Hematopoietic multipotent progenitor cell treated with erythropoietin and hydrocortisone succinate and interleukin-3 and kit ligand, for 4 days (in vitro differentiated cells): ENCODE results near the gene SNX24.
"Not testable (repeated sequence)": the region's sequence is repeated elsewhere in the genome, so short reads cannot be mapped to it uniquely, and the experiment has no call there.

ENCODE experiments used
- DNase-seq: peaks from one replicate; pipeline ENCODE4 v3.0.0-alpha.2; 2015

The SNX24 gene

DNA sequence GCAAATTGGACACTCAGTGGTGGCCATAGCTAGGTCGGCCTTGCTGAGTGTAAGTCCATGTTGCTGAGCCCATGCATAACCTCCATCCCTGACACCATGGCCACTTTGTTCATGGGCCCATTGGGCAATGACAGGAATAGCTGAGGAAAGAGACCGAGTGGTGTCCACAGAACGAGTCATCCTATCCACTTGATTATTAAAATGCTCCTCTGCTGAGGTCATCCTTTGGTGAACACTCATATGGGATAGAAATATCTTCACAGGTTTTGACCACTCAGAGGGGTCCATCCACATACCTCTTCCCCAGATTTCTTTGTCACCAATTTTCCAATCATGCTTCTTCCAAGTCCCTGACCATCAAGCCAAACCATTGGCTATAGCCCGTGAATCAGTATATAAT, 127.5 kb downstream of the SNX24 start:
- DNase-seq = no peak

GRCh38 chr5:122973759-122974158, 128.3 kb downstream of the SNX24 start:
- not testable (repeated sequence) for DNase-seq

GRCh38 chr5:122974251-122974650, 128.8 kb downstream of the SNX24 start:
- not testable (repeated sequence) for DNase-seq

- DNase-seq = no peak
These were observed 131.9 kb downstream of the SNX24 start for GRCh38 chr5:122977319-122977718.

GRCh38 chr5:122978068-122978467, 132.7 kb downstream of the SNX24 start:
- no peak for DNase-seq

DNA sequence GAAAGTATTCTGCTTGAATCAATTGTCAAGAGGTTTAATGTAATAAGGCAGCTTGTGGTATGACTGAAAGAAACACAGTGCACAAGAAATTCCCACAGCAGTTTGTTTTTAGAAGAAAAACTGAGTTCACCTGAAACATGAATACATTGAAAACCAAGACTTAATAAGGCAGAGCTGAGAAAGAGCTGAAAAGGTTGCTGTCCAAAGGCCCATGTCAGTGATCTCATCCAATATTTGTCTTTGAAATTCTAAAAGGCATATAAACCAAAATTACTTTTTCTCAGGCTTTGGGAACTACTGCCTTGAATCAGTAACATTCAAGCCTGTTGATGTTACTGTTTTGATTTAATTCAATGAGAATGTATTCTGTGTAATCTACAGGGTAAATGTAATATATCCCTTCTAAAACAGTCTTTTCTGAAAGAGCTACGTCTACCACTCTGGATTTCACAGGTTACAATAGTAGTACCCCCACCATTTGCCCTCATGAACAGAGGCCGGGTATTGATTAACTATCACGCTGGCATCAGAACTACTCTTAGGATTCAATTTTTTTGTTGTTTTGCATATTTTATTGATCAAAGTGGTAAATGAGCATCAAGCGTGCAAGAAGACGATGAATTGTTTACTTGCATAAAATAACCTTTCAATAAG, 133.4 kb downstream of the SNX24 start:
- DNase-seq = no peak

GRCh38 chr5:122981846-122982245, 136.4 kb downstream of the SNX24 start:
- DNase-seq = no peak

GRCh38 chr5:122982376-122982775, 137.0 kb downstream of the SNX24 start:
- DNase-seq = no peak

DNA sequence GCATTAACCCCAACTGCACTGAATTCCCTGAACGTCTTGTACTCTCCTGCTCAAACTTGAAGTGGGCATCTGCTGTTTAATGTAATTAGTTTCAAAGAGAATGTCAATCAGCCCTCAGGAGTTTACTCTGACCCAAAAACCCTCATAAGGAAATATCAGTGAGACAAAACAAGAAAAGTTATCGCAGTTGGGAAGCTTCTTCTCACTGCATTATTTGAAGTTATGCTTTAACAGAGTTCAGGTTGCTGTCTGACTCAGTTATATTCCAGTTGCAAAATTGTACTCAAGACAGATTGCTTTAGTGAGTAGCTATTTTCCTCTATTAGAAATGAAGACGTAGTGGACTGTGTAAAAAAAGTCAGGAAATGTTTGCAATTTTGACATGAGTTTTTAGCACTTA, 139.0 kb downstream of the SNX24 start:
- no peak for DNase-seq

DNA sequence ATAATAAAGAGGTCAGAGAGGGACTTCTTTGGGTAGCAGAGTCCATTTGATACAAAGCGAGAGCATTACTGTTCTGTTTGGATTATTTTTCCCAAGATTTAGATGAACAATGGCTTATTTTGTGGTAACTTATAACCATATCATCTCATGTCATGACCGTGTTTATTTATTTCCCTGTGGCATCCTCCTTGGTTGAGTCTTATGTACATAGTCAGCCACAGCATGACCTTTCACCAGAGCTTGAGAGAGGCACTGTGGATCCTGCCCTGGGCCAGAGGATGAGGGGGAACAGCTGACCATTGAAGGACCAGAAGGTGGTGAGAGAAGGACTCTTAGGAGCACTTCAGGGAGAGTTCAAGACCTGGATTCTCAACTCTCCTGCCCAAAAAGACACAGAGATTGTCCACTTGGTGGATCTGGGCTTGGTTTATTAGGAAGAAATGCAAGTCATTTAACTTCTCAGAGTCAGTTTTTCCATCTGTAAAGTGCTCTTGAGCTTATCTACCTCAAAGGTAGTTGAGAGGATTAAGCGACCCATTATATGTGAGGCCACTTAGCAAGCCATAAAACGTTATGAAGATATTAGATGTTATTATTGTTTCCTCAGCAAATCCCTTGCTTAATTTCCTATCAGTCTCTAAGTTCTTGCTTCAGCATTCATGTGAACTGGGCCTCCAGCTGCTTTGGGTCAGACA, 139.7 kb downstream of the SNX24 start:
- no peak for DNase-seq

DNA sequence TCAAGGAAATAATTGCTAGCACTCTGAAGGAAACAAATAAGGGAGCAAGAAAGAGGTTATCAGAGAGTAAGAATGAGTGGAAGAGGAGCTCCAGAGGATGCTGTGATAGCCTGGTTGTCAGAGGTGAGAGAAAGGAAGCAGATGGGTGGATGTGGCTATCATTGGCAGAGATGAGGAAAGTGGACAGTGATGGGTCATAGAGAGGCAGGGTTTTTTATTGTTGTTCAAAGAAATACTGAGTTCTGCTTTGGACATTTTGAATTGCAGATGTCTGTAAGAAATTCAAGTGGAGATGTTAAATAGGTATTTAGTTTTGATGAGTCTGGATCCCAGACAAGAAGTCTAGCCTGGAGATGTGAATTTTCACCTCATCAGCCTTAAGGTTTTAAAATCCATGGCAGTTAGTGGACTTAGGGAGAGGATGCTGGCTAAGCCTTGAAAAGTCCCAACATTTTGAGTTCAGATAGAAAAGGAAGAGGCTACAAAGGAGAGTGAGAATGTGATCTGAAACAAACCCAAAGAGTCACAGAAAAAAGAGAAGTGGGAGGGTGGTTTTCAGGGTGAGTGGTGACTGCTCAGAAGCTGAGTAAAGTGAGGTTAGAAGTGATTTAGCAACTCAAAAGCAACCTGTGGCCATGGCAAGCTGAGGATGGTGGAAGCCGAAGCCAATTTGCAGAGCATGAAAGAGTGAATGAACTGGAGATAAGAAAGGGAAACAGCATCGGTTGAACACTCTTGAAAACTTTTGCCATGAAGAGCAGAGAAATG, 140.7 kb downstream of the SNX24 start:
- peak; percentile 3 for DNase-seq

DNA sequence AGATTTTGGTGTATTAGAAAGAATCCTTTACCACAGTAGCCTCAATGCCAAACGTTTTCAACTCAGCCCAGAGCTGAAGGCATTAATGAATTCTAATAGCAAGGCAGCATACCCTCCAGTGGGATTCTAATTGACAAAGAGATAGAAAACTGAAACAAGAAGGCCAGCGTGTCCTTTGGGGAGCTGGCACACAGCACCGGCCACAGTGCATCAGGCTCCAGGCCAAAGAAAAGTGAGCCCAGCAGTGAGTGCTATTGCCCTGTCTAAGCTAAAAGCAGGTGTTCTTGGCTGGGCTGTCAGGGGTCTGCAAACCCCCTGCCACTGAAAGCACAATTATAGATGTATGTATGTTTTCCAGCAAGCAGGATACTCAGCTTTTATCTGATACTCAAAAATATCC, 150.7 kb downstream of the SNX24 start:
- DNase-seq = no peak

DNA sequence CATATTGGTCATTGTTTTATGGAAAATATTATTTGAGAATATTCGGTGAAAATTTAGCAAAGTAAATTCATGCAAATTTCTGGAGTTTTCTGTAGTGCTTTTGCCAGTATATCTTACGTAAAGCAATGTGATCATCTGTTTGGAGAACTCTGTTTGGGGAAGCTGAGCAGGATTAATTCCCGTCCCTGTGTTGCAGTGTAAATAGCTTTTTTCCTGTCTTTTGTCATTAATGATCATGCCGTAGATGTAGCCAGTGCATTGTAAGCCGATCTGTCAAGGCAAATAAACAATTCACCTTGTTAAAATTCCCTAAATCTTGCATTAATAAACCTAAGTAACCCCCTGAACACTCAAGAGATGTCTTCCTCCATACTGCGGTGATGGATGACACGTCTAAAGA, 151.9 kb downstream of the SNX24 start:
- no peak for DNase-seq

DNA sequence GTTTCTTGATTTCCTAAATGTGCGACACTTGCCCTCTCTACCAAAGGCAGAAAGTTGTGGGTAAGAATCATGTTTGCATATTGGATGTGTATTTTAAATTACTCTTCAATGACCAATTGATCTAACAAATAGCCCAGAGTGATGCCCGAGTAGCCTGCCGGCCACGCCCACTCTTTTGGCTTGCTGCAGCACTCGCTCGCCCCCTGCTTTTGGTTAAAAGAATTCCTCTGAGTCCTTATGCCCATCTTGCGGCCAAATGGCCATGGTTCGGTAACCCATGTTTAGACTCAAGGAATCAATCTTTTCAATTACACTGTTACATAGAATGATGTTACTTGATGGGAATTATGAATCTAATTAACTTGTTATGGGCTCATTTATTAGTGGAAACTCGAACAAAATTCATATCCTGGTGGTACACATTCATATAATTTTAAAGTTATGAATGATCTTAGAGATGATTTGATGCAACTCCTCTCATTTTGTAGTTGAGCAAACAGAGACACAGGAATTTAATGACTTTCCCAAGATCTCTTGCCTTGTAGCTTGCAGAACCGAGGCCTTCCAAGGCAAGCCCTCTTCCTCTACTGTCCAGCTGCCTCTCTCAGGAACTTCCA, 154.6 kb downstream of the SNX24 start:
- DNase-seq = peak; percentile 77

- DNase-seq = no peak
These were observed 155.3 kb downstream of the SNX24 start for GRCh38 chr5:123000731-123001130.

DNA sequence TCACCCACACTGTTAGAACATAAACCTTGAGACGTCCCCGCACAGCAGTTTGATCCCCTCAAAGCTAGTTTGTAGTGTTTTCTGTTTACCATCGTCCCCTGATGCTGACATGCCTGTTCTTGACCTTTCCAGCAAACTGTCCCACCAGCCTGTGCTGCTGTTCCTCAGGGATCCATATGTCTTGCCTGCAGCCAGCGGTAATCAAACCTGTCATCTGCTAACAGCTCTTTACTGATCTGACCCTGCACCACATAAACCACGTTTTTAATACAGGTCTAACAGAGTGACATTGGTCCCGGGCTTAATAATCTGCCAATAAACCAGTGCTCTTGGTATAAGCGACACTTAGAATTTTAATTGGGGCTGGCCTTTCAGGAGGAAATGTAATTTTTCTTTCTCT, 156.4 kb downstream of the SNX24 start:
- DNase-seq = no peak

DNA sequence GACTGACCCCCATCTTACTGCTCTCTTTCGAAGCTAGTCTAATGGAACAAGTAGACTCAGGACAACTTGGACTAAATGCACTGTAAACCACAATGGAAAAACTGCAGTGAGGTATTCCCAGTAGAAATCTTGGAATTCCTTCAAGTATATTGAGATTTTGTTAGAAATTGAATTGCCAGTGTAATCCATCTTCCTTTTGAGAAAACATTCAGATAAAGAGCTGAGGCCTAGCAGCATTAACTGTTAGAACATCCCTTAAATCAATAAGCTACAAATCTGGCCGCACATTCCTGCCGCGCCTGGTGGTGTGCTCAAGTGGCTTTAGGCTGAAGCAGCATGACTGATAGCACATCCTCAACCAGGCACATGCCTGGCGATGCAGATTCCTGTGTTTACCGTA, 161.8 kb downstream of the SNX24 start:
- DNase-seq = no peak

GRCh38 chr5:123007754-123008153, 162.3 kb downstream of the SNX24 start:
- DNase-seq = no peak

- no peak for DNase-seq
These were observed 166.9 kb downstream of the SNX24 start for GRCh38 chr5:123012321-123012720.

- DNase-seq = no peak
These were observed 169.3 kb downstream of the SNX24 start for GRCh38 chr5:123014689-123015088.

GRCh38 chr5:123028222-123028621, 182.8 kb downstream of the SNX24 start:
- DNase-seq = no peak

DNA sequence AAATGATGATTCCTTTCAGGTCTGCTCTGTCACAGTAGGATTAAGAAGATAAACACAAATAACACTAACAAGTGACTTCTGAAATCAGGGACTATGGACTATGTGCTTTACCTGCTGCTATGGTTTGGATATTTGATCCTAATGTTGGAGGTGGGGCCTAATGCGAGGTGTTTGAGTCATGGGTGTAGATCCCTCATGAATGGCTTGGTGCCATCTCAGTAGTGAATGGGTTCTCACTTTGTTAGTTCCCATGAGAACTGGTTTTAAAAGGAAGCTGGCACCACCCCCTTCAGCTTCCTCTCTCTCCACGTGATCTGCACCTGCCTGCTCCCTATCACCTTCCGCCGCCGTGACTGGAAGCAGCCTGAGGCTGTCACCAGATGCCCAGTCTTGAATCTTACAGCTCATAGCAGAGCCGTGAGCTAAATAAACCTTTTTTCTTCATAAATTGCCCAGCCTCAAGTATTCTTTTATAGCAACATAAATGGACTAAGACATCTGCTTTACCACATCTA, 187.8 kb downstream of the SNX24 start:
- no peak for DNase-seq

GRCh38 chr5:123035360-123035917, 190.0 kb downstream of the SNX24 start:
- peak; percentile 21 for DNase-seq
